CD4-positive, alpha-beta T cell (primary cell): ENCODE measurements around the gene TMEM254. TPM values are rescaled to one million over a fixed set of nuclear protein-coding genes. Genes with fewer than 3 reads are reported as not detected.
"Not testable (repeated sequence)": the region's sequence is repeated elsewhere in the genome, so short reads cannot be mapped to it uniquely, and the experiment has no call there.

ENCODE experiments used
- ATAC-seq: fragments of 200-7000 bp; cut with Tn5 transposase; one replicate; pipeline ENCODE4 v1.10.0; 2022; ENCODE audit warnings: mild to moderate bottlenecking; ENCODE audit not compliant: poor library complexity
- CTCF ChIA-PET: fragments of 350-600 bp; sonication (Branson Sonifier 250); formaldehyde crosslinking; loops from one replicate; lab custom pipeline; 2021; ENCODE audit warnings: antibody characterized with exemption, inconsistent platforms; lab: Charles Lee
- POLR2A ChIA-PET: fragments of 350-600 bp; sonication (Branson Sonifier 250); formaldehyde crosslinking; loops from one replicate; lab custom pipeline; 2021; ENCODE audit warnings: antibody characterized with exemption, inconsistent platforms; lab: Charles Lee
- DNase-seq, 14 experiments: peaks; one replicate each; pipeline ENCODE4 v3.0.0-alpha.2; 2013 to 2020; ENCODE audit warnings: mixed read lengths in 2 of 14
- H3K27ac ChIP-seq, 2 donors: one replicate each; pipeline versions ENCODE4 v1.5.1 to v1.7.0; 2013; ENCODE audit warnings: low read length in 2 of 2, low read depth in 1 of 2, mild to moderate bottlenecking in 1 of 2
- H3K27me3 ChIP-seq, 2 experiments: 1 replicate in 1 of 2; 2 replicates in 1 of 2; pipeline versions ENCODE4 v1.6.1 to v1.7.0; 2013; ENCODE audit warnings: low read length in 2 of 2, control low read depth in 1 of 2, mild to moderate bottlenecking in 1 of 2, moderate library complexity in 1 of 2; ENCODE audit not compliant: insufficient read depth in 2 of 2, control insufficient read depth in 1 of 2
- H3K36me3 ChIP-seq: one replicate; pipeline ENCODE4 v1.6.1; 2013; ENCODE audit warnings: low read length, control low read depth; ENCODE audit not compliant: insufficient read depth
- H3K4me1 ChIP-seq: one replicate; pipeline ENCODE4 v1.6.1; 2013; ENCODE audit warnings: low read length, control low read depth; ENCODE audit not compliant: insufficient read depth
- H3K4me3 ChIP-seq: one replicate; pipeline ENCODE4 v1.5.1; 2013; ENCODE audit warnings: mild to moderate bottlenecking, low read length, moderate library complexity
- H3K9me3 ChIP-seq, 2 experiments: 1 replicate in 1 of 2; 2 replicates in 1 of 2; pipeline versions ENCODE4 v1.6.1 to v1.7.0; 2013; ENCODE audit warnings: low read length in 2 of 2, mild to moderate bottlenecking in 2 of 2, control low read depth in 1 of 2, moderate library complexity in 1 of 2; ENCODE audit not compliant: control insufficient read depth in 1 of 2, insufficient read depth in 1 of 2
- H3K27ac Mint-ChIP-seq: one replicate; pipeline ENCODE4 v1.8.0; 2020; ENCODE audit warnings: mixed read lengths
- H3K27me3 Mint-ChIP-seq: one replicate; pipeline ENCODE4 v1.8.0; 2021; ENCODE audit warnings: mixed read lengths
- H3K36me3 Mint-ChIP-seq: one replicate; pipeline ENCODE4 v1.8.0; 2021; ENCODE audit warnings: low read depth, mixed read lengths
- H3K4me1 Mint-ChIP-seq: one replicate; pipeline ENCODE4 v1.8.0; 2021; ENCODE audit warnings: low read depth, mixed read lengths
- H3K4me3 Mint-ChIP-seq: one replicate; pipeline ENCODE4 v1.8.0; 2020; ENCODE audit warnings: mild to moderate bottlenecking, mixed read lengths
- H3K9me3 Mint-ChIP-seq: one replicate; pipeline ENCODE4 v1.8.0; 2020; ENCODE audit warnings: mixed read lengths
- intact Hi-C, 2 experiments: fragments of 100-400 bp; cut with DNase I in 1 of 2; cut with micrococcal nuclease in 1 of 2; formaldehyde crosslinking; loops; one replicate each; pipeline versions ENCODE4 v1.15.1 to v1.9.0; 2023 to 2025; cut with DNase I, micrococcal nuclease
- total RNA-seq, 174 experiments: library from RNA in 2 of 174; stranded (reverse) in 2 of 174; gene quantifications; one replicate each; pipeline ENCODE4 v1.2.3 and lab custom pipeline; 2021 to 2026
- TF ChIP-seq, protein P1 (sequence below): fragments of 200-600 bp; IDR thresholded peaks from one replicate; pipeline ENCODE4 v1.8.0; 2022; ENCODE audit warnings: antibody characterized with exemption, mild to moderate bottlenecking

Gene TMEM254
- total RNA-seq, 2 experiments from 2014 or later, result 4.0 to 5.6 TPM

DNA sequence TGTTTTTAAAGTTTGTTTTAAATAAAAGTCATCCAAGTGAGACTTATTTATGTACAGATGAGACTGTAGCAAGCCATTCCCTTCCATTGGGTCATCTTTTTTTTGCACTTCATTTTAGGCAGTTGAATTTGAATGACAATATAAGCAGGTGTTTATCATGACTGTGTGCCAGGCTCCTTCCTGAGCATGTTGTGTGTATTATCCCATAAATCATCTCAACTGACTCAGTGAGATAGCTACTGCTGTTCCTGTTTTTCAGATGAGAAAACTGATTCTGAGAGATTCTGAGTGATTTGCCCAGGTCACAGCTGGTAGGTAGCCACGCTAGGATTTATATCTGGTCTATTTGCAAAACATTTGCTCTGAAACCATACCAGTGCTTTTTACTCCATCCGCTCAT is 11.7 kb downstream of the TMEM254 start:
- TF ChIP-seq, protein P1, sequence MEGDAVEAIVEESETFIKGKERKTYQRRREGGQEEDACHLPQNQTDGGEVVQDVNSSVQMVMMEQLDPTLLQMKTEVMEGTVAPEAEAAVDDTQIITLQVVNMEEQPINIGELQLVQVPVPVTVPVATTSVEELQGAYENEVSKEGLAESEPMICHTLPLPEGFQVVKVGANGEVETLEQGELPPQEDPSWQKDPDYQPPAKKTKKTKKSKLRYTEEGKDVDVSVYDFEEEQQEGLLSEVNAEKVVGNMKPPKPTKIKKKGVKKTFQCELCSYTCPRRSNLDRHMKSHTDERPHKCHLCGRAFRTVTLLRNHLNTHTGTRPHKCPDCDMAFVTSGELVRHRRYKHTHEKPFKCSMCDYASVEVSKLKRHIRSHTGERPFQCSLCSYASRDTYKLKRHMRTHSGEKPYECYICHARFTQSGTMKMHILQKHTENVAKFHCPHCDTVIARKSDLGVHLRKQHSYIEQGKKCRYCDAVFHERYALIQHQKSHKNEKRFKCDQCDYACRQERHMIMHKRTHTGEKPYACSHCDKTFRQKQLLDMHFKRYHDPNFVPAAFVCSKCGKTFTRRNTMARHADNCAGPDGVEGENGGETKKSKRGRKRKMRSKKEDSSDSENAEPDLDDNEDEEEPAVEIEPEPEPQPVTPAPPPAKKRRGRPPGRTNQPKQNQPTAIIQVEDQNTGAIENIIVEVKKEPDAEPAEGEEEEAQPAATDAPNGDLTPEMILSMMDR, result no peak
- CTCF ChIA-PET, result no interaction called here
- intact Hi-C loops, result no loop called here
- H3K9me3 ChIP-seq, result no peaks in the 10 kb centered on the region
- no peaks in the 10 kb centered on the region for H3K4me1 ChIP-seq
- no peak overlapping the region for H3K27ac Mint-ChIP-seq
- no peaks in the 10 kb centered on the region for H3K27me3 ChIP-seq
- no peaks in the 10 kb centered on the region for H3K9me3 Mint-ChIP-seq
- DNase-seq (no peak), ATAC-seq (no peak)
- H3K4me3 ChIP-seq, result no peak overlapping the region
- no peaks in the 10 kb centered on the region for H3K4me1 Mint-ChIP-seq
- H3K4me3 Mint-ChIP-seq, result no peak overlapping the region
- peaks cover 15% of the 10 kb centered on the region for H3K36me3 ChIP-seq
- H3K36me3 Mint-ChIP-seq, result peaks cover 28% of the 10 kb centered on the region
- no peak overlapping the region for H3K27ac ChIP-seq
- POLR2A ChIA-PET, result no interaction called here
- H3K27me3 Mint-ChIP-seq, result no peaks in the 10 kb centered on the region

DNA sequence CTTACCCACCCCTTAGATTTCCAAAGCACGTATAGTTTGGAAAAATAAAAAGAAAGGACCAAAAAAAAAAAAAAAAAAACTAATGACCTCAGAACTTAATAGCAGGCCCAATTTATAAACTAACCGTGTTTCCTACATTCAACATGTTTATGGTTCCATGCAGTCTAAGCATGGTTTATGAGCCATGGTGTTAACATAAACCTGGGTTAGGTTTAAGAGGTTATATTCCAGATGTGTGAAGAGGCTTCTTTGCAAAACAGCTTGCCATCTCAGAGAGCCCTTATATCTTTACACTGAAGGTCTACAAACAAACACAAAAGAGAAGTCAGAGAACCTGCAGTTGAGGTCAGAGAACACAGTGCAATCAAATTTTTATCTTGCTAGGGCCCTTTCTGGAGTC is 15.8 kb downstream of the TMEM254 start:
- POLR2A ChIA-PET, result no interaction called here

DNA sequence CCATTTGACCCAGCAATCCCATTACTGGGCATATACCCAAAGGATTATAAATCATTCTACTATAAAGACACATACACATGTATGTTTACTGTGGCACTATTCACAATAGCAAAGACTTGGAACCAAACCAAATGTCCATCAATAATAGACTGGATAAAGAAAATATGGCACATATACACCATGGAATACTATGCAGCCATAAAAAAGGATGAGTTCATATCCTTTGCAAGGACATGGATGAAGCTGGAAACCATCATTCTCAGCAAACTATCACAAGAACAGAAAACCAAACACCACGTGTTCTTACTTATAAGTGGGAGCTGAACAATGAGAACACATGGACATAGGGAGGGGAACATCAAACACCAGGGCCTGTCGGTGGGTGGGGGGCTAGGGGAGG is 19.8 kb downstream of the TMEM254 start:
- H3K36me3 Mint-ChIP-seq, H3K27ac Mint-ChIP-seq, intact Hi-C loops: not testable (repeated sequence)

More for the DNA sequence above, 15.8 kb downstream of the TMEM254 start:
- H3K4me3 Mint-ChIP-seq, result no peak overlapping the region
- CTCF ChIA-PET, result no interaction called here
- H3K9me3 ChIP-seq, result no peaks in the 10 kb centered on the region
- H3K27me3 Mint-ChIP-seq, result peaks cover 5% of the 10 kb centered on the region
- H3K27ac ChIP-seq, result no peak overlapping the region
- intact Hi-C loops, result no loop called here
- peaks cover 10% of the 10 kb centered on the region for H3K36me3 Mint-ChIP-seq
- peaks cover 11% of the 10 kb centered on the region for H3K36me3 ChIP-seq
- H3K4me1 ChIP-seq, result no peaks in the 10 kb centered on the region
- no peaks in the 10 kb centered on the region for H3K4me1 Mint-ChIP-seq
- no peak overlapping the region for H3K4me3 ChIP-seq
- ATAC-seq (no peak), DNase-seq (no peak)
- TF ChIP-seq, protein P1, result no peak
- no peak overlapping the region for H3K27ac Mint-ChIP-seq
- H3K9me3 Mint-ChIP-seq, result no peaks in the 10 kb centered on the region
- H3K27me3 ChIP-seq, result no peaks in the 10 kb centered on the region

DNA sequence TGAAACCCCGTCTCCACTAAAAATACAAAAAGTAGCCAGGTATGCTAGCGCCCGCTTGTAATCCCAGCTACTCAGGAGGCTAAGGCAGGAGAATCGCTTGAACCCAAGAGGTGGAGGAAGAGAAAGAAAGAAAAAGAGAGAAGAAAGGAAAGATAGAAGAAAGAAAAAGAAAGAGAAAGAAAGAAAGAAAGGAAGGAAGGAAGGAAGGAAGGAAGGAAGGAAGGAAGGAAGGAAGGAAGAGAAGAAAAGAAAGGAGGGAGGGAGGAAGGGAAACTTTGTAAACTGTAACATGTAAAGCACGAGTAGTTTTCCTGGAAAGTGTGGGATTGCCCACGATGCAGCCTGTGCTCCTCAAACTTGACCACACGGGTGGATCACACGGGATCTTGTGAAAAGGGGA is 20.8 kb downstream of the TMEM254 start:
- H3K27ac ChIP-seq, H3K27me3 ChIP-seq, H3K9me3 Mint-ChIP-seq, H3K27ac Mint-ChIP-seq, DNase-seq, H3K4me1 ChIP-seq, H3K9me3 ChIP-seq, ATAC-seq, H3K4me3 ChIP-seq, CTCF ChIA-PET, H3K27me3 Mint-ChIP-seq, H3K36me3 ChIP-seq, intact Hi-C loops, H3K4me3 Mint-ChIP-seq, H3K36me3 Mint-ChIP-seq, POLR2A ChIA-PET: not testable (repeated sequence)
- peaks cover 11% of the 10 kb centered on the region for H3K4me1 Mint-ChIP-seq

More for the DNA sequence above, 19.8 kb downstream of the TMEM254 start:
- ATAC-seq, H3K9me3 ChIP-seq, DNase-seq, H3K4me3 Mint-ChIP-seq, H3K4me1 Mint-ChIP-seq, H3K4me3 ChIP-seq, H3K36me3 ChIP-seq, H3K27me3 Mint-ChIP-seq, H3K27ac ChIP-seq, H3K9me3 Mint-ChIP-seq, CTCF ChIA-PET, H3K27me3 ChIP-seq, H3K4me1 ChIP-seq, POLR2A ChIA-PET: not testable (repeated sequence)
